GM21367 (cell line): Measurements from ENCODE around the gene WDR59.
"Not testable (repeated sequence)": the region's sequence is repeated elsewhere in the genome, so short reads cannot be mapped to it uniquely, and the experiment has no call there.

Source experiments
- ATAC-seq: cut with Tn5 transposase; IDR thresholded peaks from one replicate; pipeline ENCODE4 v1.9.1; 2021; ENCODE audit not compliant: unreplicated experiment

WDR59 gene, protein sequence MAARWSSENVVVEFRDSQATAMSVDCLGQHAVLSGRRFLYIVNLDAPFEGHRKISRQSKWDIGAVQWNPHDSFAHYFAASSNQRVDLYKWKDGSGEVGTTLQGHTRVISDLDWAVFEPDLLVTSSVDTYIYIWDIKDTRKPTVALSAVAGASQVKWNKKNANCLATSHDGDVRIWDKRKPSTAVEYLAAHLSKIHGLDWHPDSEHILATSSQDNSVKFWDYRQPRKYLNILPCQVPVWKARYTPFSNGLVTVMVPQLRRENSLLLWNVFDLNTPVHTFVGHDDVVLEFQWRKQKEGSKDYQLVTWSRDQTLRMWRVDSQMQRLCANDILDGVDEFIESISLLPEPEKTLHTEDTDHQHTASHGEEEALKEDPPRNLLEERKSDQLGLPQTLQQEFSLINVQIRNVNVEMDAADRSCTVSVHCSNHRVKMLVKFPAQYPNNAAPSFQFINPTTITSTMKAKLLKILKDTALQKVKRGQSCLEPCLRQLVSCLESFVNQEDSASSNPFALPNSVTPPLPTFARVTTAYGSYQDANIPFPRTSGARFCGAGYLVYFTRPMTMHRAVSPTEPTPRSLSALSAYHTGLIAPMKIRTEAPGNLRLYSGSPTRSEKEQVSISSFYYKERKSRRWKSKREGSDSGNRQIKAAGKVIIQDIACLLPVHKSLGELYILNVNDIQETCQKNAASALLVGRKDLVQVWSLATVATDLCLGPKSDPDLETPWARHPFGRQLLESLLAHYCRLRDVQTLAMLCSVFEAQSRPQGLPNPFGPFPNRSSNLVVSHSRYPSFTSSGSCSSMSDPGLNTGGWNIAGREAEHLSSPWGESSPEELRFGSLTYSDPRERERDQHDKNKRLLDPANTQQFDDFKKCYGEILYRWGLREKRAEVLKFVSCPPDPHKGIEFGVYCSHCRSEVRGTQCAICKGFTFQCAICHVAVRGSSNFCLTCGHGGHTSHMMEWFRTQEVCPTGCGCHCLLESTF

DNA sequence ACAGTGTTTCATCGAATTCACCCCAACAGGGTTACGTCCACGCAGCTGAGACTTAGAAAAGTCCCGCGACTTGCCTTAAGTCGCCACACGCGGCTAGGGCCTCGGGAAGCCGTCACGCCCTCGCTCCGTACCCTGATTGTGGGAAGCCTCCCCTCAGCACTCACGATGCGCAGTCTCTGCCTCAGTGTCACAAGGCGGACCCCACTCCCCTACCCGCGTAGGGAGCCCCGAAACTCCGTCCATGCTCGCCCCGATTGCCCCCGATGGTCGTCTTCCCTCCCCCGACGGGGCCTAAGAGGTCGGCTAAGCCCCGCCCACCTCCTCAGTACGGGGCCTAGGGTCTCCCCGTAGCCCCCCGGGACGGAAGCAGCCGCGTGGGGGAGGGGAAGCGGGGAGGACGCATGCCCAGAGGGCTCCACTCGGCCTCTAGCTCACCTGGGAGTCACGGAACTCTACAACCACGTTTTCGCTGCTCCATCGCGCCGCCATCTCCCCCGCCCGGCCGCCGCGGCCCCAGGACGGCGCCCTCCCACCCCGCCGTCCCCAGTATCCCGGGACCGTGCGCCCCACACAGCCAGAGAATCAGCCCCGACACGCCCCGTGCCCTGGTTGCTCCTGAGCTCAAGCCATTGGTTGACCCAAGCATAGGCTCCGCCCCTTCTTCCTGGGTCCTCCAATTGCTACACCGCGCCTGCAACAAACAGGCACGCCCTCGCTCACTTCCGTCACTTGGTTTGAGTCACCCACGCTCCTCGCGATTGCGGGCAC, at the start of gene WDR59:
WDR59 (minus strand) TSS at position 595 of the 768 bp plus-strand sequence; CDS start at position 489, 106 bp downstream.
- peak; percentile 99 for ATAC-seq

DNA sequence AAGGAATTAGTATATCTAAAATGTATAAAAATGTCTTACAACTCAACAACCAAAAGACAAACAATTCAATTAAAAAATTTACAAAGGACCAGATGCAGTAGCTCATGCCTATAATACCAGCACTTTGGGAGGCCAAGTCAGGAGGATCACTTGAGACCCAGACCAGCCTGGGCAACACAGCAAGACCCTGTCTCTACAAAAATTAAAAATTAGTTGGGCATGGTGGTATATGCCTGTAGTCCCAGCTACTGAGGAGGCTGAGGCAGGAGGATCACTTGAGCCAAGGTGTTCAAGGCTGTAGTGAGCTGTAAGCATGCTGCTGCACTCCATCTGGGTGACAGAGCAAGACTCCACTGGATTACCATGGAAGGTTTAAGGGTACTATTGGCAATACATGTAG, 47.7 kb upstream of the WDR59 start:
- ATAC-seq: no peak

DNA sequence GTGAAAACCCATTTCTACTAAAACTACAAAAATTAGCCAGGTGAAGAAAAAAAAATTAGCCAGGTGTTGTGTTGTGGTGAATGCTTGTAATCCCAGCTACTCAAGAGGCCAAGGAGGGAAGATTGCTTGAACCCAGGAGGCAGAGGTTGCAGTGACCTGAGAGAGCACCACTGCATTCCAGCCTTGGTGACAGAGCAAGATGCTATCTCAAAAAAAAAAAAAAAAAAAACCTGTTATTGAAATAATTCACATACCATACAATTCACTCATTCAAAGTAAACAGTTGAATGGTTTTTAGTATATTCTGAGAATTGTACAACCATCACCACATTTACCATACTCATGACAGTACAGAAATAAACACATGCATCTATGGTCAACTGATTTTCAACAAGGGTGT, 44.9 kb upstream of the WDR59 start:
- ATAC-seq: no peak

DNA sequence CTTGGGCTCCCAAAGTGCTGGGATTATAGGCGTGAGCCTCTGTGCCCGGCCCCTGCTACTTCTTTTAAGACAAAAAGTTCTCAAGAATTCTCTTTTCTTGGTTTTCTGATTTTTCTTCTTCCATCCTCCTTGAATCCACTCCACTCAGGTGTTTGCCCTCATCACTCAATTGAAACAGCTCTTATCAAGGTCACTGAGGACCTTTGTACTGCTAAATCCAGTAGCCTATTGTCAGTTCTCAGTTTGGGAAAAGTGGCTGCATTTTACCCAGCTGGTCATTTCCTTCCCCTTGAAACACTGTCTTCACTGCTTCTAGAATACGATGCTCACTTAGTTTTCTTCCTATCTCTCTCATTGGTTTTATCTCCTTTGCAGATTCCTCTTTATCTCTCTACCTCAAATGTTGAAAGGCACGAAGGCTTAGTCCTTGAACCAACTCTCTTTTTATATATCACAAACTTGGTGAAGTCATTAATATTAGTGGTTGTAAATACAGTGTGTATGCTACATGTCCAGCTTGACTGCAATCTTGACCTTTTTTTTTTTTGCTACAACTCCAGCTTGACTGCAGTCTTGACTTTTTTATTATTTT, 43.7 kb upstream of the WDR59 start:
- ATAC-seq: no peak

DNA sequence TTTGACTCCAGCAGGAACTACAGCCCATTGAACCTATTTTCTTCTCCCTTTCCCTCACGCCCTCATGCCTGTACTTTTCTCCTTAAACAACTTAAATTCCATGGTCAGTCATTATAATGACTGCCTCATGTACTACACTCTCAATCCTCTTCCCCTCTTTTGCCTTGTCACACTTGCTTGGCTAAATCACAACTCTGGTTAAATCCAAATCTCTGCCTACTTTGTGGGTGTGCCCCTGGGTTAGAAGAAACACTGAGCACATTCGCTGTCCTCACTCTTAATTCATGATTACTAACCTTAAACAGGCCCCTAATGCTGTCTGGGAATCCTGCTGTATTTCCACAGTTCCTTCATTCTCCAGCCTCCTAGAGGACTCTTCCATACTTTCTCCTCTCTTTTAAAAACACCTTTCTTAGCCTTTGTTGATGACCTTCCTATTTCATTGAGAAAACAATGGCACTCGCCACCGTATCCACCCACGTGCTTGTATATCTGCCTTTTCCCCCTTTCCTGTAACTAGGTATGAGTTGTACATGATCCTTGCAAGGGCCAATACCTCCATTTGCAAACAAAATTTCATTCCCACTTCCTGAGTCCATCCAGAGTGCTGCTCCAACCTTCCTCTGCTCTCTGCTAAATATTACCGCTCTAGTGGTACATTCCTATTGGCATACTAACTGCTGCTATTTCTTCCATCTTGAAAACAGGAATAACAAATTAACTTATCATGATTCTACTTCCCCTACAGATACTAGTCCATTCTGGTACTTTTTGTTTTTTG, 42.8 kb upstream of the WDR59 start:
- no peak for ATAC-seq

DNA sequence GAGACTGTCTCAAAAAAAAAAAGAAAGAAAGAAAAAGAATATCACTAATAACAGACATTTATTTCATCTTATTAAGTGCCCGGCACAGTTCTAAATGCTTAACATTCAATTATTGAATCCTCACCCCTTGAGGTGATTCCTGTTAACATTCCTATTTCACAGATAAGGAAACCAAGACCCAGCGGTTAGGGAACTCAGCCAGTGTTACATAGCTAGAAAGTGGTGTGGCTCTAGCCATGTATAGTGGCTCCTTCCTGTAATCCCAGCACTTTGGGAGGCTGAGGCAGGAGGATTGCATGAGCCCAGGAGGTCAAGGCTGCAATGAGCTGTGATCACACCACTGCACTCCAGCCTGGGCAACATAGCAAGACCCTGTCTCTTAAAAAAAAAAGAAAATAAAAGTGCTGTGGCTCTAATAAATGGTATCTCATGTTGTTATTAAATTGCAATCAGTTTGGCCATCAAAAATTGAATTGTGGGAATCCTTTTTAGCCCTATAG, 42.0 kb upstream of the WDR59 start:
- ATAC-seq: no peak

DNA sequence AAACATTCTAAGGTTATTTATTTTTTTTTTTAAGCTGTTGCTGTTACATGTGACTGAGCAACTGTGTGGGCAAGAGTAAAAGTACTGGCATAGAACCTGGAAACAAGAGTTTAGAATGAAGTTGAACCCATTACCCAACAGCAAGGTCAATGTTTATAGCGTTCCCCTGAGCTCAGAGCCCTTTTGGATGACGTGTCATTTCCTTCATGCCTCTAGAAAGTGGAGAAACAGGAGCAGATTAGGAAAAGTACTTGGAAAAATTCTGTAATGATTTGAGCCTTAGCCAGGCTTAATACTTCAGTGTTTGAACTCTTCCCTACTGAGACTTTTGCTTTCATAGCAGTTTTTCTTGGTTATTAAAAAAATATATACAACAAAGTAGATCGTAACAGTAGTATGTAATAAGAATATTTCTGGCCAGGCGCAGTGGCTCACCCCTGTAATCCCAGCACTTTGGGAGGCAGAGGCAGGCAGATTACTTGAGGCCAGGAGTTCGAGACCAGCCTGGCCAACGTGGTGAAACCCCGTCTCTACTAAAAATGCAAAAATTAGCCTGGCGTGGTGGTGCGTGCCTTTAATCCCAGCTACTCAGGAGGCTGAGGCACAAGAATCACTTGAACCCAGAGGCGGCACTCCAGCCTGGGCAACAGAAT, 41.4 kb upstream of the WDR59 start:
- ATAC-seq: not testable (repeated sequence)

DNA sequence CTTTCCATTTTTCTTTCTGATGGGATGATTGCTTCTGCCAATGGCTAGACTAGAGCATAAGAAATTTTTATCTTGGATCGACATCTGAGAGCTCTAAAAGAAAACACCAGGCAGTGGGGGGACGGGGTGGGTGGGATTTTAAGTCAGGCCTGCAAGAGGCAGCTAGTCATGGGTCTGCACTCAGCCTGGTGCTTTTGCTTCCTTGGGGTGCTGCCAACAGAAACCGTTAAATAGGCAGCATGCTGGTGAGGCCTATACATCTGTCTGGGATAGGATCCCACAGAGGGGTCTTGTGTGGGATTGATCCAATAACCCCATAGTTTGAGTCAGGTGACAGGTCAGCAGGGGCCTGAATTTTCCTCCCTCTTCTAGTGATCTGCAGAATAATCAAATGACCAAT, 40.8 kb upstream of the WDR59 start:
- no peak for ATAC-seq

DNA sequence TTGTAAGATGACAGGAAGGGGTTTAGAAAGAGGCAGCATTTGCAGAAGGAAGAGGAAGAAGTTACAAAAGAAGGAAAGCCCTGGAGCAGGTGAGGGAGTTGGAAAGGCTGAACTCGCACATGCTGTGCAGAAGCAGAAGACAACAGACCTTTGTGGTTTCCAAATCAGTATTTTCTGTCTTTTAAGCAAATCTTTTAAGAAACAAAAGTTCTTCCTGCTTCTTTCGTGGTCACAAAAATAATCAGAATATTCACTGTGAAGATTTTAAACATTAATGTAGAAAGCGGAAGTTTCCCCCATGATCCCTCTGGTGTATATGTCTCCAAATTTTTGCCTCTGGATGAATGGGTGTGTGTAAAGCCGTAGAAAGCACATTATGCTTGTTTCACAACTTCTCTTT, 39.7 kb upstream of the WDR59 start:
- no peak for ATAC-seq

DNA sequence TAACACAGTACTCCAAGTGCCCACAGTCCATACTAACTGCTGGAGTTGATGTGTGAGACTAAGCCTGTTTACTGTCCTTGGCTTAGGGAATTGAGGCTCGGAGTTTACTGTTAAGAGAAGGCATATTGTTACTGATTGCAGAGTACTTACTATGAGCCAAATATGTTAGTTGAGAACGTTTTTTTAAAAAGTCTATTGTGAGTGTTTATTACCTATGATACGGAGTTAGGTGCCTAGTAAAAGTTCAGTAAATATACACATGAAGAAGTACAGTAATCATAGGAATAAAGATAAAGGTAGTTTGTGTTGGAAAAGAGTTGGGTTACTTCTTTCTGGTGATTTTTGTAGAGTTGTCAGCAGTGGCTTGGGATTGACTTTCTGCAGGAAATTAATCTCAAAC, 39.3 kb upstream of the WDR59 start:
- no peak for ATAC-seq

DNA sequence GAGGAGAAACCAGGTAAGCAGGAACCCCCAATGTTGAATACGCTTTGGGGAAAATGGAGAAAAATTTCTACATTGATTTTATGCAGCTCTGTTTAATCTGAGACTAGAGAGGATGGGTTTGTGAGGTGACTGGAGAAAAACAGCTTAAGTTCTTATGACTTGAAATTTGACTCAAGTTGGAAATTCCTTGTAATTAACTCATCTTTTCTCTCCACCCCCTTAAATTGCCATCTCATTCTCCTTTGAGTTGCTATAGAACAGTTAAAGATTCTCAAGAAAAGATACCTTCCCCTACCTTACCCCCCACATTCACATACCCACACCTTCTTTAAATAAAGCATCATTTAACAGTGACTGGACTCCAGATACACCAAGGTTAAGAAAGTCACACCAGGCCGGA, 38.1 kb upstream of the WDR59 start:
- ATAC-seq: no peak

DNA sequence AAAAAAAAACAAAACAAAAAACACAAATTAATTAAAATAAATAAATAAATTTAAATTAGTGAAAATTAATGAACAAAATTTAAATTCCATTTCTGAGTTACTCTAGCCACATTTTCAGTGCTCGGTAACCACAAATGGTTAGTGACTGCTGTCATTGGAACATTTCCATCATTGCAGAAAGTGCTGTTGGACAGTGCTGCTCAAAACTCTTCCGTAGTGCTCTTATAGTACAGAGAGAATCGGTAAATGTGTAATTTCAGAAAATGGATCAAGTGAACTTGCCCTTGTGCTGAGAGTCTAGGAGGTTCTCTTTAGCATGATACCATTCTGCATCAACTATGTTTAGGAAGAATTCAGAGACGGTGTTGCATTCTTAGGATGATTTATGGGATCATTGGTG, 37.6 kb upstream of the WDR59 start:
- no peak for ATAC-seq

DNA sequence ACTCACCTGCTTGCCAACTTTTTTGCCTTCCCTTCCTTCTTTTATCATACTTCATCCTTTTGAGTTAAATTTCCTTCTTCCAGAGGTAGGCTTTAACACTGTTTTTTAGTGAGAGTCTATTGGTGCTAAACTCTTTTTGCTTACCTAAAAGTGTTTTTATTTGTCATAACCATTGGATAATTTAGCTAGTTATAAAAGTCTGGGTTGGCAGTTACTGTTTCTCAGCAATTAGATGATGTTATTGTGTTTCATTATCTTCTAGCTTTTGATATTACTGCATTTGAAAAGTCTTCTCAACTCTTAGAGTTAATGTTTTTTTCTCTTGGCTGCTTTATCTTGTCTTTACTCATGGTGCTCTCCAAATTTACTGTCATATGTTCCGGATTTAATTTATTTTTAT, 36.5 kb upstream of the WDR59 start:
- ATAC-seq: no peak

DNA sequence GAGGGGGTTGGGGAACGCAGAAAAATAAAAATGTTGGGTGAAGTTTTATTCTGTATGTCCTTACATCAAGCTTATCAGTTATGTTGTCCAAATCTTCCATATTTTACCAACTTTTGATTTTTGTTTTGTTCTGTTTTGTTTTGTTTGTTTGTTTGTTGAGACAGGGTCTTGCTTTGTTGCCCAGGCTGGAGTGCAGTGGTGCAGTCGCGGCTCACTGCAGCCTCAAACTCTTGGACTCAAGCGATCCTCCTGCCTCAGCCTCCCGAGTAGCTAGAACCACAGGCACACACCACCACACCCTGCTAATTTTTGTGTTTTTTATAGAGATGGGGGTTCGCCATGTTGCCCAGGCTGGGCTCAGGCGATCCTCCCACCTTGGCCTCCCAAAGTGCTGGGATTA, 34.7 kb upstream of the WDR59 start:
- no peak for ATAC-seq

DNA sequence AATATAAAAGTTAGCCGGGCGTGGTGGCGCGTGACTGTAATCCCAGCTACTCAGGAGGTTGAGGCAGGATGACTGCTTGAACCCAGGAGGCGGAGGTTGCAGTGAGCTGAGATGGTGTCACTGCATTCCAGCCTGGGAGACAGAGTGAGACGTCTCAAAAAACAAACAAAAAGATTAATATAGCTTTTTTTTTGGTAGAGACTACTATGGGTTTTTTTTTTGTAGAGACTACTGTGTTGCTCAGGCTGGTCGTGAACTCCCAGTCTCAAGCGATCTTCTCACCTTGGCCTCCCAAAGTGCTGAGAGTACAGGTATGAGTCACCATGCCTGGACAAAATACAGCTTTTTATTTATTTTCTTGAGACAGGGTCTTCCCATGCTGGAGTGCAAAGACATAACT, 34.1 kb upstream of the WDR59 start:
- ATAC-seq: peak; percentile 64

DNA sequence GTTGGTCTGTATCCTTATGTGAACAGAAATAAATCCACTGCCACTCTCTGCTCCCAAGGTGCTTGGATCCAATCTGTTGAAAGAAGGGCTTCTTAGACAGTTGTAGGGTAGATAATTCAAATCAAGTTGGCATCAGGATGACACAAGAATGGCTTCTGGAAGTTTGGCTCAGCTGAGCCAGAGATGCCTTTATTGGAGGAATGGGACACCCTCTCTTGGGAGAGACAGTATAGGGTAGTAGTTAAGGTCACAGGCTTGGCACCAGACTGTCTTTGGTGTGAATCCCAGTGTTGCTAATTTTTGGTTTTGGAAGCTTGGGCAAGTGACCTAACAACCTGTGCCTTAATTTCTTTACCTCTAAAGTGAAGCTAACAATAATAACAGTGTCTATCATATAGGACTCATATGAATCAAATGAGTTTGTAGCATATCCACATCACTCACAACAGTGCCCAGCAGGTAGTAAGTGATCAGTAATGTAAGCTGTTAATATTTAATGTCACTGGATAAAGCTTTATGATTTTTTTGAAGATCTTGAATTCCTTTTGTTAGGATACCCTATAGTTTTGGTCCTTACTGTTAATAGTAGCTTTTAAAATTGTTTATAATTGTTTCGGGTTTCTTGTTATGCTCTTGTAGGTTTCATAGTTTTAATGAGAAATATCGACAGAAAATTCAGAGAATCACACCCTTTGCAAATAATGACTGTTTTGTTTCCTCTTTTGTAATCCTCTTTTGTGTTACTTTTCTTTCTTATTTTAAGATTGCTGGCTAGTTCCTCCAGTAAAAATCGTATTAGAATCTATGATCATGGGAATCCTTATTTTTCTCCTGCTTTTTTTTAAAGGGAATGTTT, 33.0 kb upstream of the WDR59 start:
- no peak for ATAC-seq

DNA sequence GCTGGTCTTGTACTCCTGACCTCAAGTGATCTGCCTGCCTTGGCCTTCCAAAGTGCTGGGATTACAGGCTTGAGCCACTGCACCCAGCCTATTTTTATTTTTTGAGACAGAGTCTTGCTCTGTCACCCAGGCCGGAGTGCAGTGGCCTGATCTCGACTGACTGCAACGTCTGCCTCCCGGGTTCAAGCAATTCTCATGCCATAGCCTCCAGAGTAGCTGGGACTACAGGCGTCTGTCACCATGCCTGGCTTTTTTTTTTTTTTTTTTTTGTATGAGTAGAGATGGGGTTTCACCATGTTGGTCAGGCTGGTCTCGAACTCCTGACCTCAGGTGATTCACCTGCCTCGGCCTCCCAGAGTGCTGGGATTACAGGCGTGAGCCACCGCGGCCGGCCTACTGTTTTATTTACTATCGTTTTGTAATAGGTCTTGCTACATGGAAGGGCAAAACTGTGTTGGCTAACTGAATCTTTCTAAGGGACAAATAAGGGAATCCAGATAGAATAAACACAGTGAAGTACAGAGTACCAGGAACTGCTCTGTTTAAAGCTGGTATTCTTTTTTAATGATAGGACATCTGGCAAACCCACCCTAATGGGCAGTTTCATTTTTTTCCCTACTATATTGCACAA, 31.6 kb upstream of the WDR59 start:
- not testable (repeated sequence) for ATAC-seq

DNA sequence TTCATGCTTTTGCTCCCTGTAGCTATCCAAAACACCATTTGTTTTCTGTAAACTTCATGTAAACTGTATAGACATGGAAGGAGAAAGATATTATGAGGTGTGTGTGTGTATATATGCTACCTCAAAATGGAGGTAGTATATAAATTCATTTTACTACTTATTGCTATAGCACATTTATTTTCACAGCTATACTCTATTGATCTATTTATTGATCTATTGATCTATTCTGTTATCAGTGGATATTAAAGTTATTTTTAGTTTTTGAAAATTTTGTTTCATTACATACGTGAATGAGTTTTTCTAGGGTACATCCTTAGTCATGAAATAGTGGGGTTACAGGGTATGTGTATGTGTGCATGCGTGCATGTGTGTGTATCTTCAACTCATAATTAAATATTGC, 29.4 kb upstream of the WDR59 start:
- no peak for ATAC-seq
